ENCODE results near the gene CLMN.

The CLMN gene

DNA sequence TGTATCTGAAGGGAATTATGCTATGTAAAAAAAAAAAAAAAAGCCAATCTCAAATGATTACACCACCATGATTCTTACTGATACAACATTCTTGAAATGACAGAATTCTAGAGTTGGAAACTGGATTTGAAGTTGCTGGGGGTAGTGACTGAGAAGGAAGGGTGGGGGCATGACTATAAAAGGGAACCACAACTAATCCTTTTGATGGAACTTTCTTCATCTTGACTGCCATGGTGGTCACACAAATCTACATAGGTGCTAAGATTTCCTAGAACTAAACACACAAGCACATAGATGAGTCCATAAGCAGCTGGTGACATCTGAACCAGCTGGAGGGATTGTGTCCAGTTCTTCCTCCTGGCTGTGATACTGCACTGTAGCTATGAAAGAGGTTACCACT, 51.4 kb downstream of the CLMN start:
- no peak overlapping the region for H3K4me3 ChIP-seq (ENCODE audit: extremely low read depth, insufficient read depth, low read length, poor library complexity, severe bottlenecking)
- peaks cover 7% of the 10 kb centered on the region for H3K9me3 ChIP-seq (ENCODE audit: control insufficient read depth, low read length)
- peaks cover 11% of the 10 kb centered on the region for H3K4me1 ChIP-seq (ENCODE audit: control insufficient read depth, insufficient read depth, low read length, poor library complexity, severe bottlenecking)
- H3K27ac ChIP-seq (ENCODE audit: low read depth, low read length, severe bottlenecking) = no peak overlapping the region
- no peaks in the 10 kb centered on the region for H3K36me3 ChIP-seq (ENCODE audit: control insufficient read depth, insufficient read depth, low read length)

DNA sequence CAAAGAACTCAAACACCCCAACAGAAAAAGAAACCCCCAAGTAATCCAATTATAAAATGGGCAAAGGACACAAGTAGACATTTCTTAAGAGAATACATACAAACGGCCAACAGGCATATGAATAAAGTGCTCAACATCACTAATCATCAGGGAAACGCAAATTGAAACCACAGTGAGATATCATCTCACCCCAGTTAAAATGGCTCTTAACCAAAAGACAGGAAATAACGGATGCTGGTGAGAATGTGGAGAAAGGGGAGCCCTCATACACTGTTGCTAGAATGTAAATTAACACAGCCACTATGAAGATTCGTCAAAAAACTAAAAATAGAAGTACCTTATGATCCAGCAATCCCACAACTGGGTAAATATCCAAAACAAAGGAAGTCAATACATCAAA, 52.4 kb downstream of the CLMN start:
- Histone ChIP-seq H3K9me3 (ENCODE audit: control insufficient read depth, low read length) (peaks cover 7% of the 10 kb centered on the region), H3K27ac (ENCODE audit: low read depth, low read length, severe bottlenecking) (no peak overlapping the region)
- 60% methylated on average over 1 of the region's 4 CpGs; no CpG with 5 or more reads in 1 of the 2 experiments for WGBS, 2 experiments (ENCODE audit: insufficient coverage in 2 of 2)

DNA sequence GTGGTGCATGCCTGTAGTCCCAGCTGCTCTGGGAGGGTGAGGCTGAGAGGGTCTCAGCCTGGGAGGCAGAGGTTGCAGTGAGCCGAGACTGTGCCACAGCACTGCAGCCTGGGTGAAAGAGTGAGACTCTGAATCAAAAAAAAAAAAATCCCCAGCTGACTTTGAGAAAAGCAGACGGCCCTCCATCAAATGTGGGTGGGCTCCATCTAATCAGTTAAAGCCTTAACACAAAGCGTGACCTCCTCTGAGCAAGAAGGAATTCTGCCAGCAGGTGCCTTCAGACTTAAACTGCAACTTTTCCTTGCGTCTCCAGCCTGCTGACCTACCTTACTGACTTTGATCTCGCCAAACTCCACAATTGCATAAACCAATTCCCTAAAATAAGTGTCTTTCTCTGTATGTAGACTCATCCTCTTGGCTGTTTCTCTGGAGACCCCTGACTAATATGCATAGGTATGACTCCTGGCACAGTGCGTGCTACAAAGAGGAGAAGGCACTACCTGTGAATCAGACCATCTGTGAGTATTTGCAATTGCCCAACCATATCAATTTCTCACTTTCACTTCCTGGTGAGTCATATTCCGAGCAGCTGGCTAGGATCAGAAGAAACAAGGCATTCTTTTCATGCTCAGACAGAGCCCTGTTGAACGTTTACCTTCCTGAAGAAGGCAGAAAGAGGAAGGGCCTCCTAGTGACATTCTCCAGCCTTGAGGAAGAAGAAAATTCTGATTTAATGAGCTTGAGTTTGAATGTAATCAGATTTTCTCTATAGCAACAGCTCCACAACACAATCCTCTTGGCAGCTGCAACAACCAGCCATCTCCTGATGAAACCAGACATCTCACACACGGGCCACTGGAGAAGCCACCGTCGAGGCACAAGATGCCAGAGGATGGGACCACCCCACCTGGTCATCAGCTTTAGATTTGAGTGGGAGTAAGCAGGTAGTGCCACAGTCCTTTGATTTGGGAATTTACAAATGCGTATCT, 54.3 kb downstream of the CLMN start:
- Histone ChIP-seq H3K27ac (ENCODE audit: low read depth, low read length, severe bottlenecking) (peak overlapping the region; percentile 89), H3K4me3 (ENCODE audit: extremely low read depth, insufficient read depth, low read length, poor library complexity, severe bottlenecking) (no peak overlapping the region), H3K9me3 (ENCODE audit: control insufficient read depth, low read length) (peaks cover 7% of the 10 kb centered on the region), H3K4me1 (ENCODE audit: control insufficient read depth, insufficient read depth, low read length, poor library complexity, severe bottlenecking) (peaks cover 21% of the 10 kb centered on the region), H3K36me3 (ENCODE audit: control insufficient read depth, insufficient read depth, low read length) (no peaks in the 10 kb centered on the region)
- 75 to 76% methylated on average over 10 of the region's 12 CpGs for WGBS, 2 experiments (ENCODE audit: insufficient coverage in 2 of 2)

More for the DNA sequence above, 52.4 kb downstream of the CLMN start:
- no peaks in the 10 kb centered on the region for H3K36me3 ChIP-seq (ENCODE audit: control insufficient read depth, insufficient read depth, low read length)
- peaks cover 11% of the 10 kb centered on the region for H3K4me1 ChIP-seq (ENCODE audit: control insufficient read depth, insufficient read depth, low read length, poor library complexity, severe bottlenecking)
- no peak overlapping the region for H3K4me3 ChIP-seq (ENCODE audit: extremely low read depth, insufficient read depth, low read length, poor library complexity, severe bottlenecking)

DNA sequence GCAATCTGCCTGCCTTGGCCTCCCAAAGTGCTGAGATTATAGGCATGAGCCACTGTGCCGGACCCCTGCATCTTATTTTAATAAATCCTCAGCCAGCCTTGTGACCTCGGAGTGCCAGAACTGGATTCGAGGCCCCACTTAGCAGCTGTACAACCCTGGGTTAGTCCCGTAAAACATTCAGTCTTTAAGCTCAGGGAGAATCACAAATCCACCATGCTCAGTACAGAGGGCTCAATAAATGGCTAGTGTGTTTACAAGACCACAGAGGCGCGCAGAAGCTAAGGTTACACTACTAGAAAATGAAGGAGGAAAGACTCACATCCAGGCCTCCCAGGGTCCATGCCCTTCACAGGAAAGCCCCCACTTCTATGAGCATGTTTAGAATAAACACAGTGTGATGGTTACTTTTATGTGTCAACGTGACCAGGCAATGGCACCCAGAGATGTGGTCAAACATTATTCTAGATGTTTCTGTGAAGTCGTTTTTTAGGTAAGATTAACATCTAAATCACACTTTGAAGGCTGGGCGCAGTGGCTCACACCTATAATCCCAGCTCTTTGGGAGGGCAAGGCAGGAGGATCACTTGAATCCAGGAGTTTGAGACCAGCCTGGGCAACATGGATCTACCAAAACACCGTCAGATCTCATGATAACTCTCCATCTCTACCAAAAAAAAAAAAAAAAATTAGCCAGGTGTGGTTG, 55.3 kb downstream of the CLMN start:
- peaks cover 7% of the 10 kb centered on the region for H3K9me3 ChIP-seq (ENCODE audit: control insufficient read depth, low read length)
- no peaks in the 10 kb centered on the region for H3K36me3 ChIP-seq (ENCODE audit: control insufficient read depth, insufficient read depth, low read length)
- WGBS, 2 experiments (ENCODE audit: insufficient coverage in 2 of 2) = 94 to 100% methylated on average over 4 to 7 of the region's 10 CpGs
- no peak overlapping the region for H3K4me3 ChIP-seq (ENCODE audit: extremely low read depth, insufficient read depth, low read length, poor library complexity, severe bottlenecking)
- H3K4me1 ChIP-seq (ENCODE audit: control insufficient read depth, insufficient read depth, low read length, poor library complexity, severe bottlenecking) = peaks cover 21% of the 10 kb centered on the region
- H3K27ac ChIP-seq (ENCODE audit: low read depth, low read length, severe bottlenecking) = no peak overlapping the region

DNA sequence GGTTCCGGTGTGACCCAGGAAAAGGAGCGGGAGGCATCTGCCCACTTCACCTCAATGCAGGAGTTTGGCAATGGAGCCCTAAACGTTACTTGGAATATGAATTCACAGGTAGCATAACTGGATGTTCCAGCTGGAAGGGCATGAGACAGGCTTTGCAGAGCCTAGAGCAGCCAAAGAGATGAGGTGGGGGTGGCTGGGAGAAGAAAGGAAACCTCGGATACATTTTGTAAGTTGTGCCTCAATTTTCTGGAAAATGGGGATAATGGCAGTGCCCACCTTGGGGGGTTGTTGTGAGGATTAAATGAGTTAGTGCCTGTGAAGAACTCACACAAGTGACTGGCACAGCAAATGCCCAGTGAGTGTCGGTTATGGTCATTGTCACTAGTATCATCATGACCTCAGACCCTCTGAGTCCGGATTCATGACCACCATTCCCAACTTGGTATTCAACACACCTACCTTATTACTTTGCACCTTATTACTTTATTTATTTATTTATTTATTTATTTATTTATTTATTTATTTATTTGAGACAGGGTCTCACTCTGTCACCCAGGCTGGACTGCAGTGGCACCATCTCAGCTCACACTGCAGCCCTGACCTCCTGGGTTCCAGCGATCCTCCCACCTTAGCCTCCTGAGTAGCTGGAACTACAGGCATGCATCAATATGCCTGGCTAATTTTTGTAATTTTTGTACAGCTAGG, 56.0 kb downstream of the CLMN start:
- 91 to 96% methylated on average over 5 to 6 of the region's 7 CpGs for WGBS, 2 experiments (ENCODE audit: insufficient coverage in 2 of 2)
- Histone ChIP-seq H3K4me1 (ENCODE audit: control insufficient read depth, insufficient read depth, low read length, poor library complexity, severe bottlenecking) (peaks cover 21% of the 10 kb centered on the region), H3K9me3 (ENCODE audit: control insufficient read depth, low read length) (peaks cover 7% of the 10 kb centered on the region), H3K36me3 (ENCODE audit: control insufficient read depth, insufficient read depth, low read length) (no peaks in the 10 kb centered on the region), H3K27ac (ENCODE audit: low read depth, low read length, severe bottlenecking) (no peak overlapping the region), H3K4me3 (ENCODE audit: extremely low read depth, insufficient read depth, low read length, poor library complexity, severe bottlenecking) (no peak overlapping the region)

DNA sequence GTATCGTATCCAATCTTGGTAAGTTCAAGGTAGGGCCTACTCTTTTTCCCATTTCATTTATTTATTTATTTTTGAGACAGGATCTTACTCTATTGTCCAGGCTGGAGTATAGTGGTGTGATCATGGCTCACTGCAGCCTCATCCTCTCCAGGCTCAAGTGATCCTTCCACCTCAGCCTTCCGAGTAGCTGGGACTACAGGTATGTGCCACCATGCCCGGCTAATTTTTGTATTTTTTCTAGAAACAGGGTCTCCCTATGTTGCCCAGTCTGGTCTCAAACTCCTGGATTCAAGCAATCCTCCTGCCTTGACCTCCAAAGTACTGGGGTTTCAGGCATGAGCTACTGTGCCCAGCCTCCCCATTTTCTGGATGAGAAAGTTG, 57.2 kb downstream of the CLMN start:
- Histone ChIP-seq H3K4me1 (ENCODE audit: control insufficient read depth, insufficient read depth, low read length, poor library complexity, severe bottlenecking) (peaks cover 21% of the 10 kb centered on the region), H3K36me3 (ENCODE audit: control insufficient read depth, insufficient read depth, low read length) (no peaks in the 10 kb centered on the region), H3K9me3 (ENCODE audit: control insufficient read depth, low read length) (peaks cover 7% of the 10 kb centered on the region), H3K4me3 (ENCODE audit: extremely low read depth, insufficient read depth, low read length, poor library complexity, severe bottlenecking) (no peak overlapping the region), H3K27ac (ENCODE audit: low read depth, low read length, severe bottlenecking) (no peak overlapping the region)
- 100% methylated on average over 1 to 2 of the region's 3 CpGs for whole genome bisulfite sequencing, 2 experiments (ENCODE audit: insufficient coverage in 2 of 2)

DNA sequence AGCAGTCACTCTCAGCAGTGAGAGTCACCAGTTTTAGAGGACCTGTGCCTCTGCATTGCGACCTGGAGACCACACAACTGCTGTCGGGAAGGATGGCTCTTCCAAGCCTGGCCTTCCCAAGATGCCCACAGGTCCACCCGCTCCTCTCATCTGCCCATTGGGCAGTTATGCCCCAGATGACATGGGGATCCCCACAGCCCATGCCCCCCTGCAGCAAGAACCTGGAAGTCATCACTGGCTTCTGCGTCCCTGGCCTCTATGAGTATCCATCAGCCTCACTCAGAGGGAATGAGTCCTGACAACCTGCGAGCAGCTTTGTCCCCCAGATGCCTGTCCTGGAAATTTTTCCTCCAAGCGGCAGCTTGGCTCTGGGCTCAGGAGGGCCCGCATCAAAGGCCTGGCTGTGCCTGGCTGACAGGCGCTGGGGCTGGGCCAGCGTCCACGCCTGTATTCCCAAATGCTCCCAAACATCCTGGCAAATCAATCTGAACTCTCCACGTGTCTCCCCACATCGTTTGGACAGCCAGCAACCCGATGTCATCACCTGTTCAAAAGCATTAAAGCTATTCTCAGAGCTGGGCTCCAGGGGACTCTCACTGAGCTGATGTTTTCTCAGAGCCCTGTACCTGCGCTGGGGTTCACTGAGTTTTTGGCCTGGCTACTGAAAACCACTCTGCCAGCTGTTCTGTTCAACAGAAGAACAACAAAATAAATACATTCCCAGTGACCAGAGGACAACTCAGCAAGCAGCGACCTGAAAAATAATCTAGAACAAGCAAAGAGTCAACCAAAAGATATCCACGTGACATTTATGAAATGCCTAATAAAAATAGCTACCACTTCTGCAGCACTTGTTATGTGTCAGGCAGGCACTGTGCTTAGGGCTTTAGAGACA, 57.8 kb downstream of the CLMN start:
- 91 to 93% methylated on average over 16 of the region's 16 CpGs for WGBS, 2 experiments (ENCODE audit: insufficient coverage in 2 of 2)

DNA sequence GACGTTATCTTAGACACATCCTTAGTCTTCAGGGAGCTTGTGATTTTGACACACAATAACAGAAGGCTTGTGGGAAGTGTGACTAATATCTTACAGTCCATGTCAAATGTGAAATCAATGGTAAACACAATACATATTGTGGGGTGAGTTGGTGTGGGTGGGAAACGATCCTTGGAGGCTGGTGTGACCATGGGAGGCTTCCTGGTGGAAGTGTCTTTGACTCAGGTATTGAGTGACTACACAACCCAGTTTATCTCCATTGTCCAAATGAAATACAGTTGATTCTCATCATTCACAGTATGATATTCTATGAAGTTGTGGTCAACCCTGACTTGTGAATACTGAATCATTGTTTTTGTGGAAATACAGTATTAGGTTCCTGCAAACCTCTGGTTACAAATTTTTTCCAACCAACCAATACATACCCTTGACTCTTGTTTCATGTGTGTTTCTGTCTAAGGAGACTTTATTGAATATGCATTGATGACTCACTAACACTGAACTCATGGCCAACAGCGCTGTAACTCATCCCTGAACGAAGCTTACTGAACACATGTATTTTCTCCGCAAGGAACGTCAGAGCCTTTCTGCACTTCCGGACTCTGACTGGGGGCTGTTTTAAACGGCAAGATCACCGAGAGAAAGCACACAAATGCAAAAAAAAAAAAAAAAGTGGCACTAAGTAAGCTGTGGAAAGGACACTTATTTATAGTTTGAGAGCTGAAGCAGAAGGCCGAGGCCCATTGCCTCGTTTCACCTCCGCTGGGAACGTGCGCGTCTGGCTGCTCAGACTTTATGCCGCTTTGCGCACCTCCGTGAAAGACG, 59.0 kb downstream of the CLMN start:
- Histone ChIP-seq H3K9me3 (ENCODE audit: control insufficient read depth, low read length) (no peaks in the 10 kb centered on the region), H3K36me3 (ENCODE audit: control insufficient read depth, insufficient read depth, low read length) (no peaks in the 10 kb centered on the region), H3K27ac (ENCODE audit: low read depth, low read length, severe bottlenecking) (no peak overlapping the region), H3K4me3 (ENCODE audit: extremely low read depth, insufficient read depth, low read length, poor library complexity, severe bottlenecking) (no peak overlapping the region), H3K4me1 (ENCODE audit: control insufficient read depth, insufficient read depth, low read length, poor library complexity, severe bottlenecking) (peaks cover 20% of the 10 kb centered on the region)
- whole genome bisulfite sequencing, 2 experiments (ENCODE audit: insufficient coverage in 2 of 2) = 89 to 96% methylated on average over 15 to 18 of the region's 19 CpGs

More for the DNA sequence above, 57.8 kb downstream of the CLMN start:
- Histone ChIP-seq H3K9me3 (ENCODE audit: control insufficient read depth, low read length) (peaks cover 4% of the 10 kb centered on the region), H3K36me3 (ENCODE audit: control insufficient read depth, insufficient read depth, low read length) (no peaks in the 10 kb centered on the region), H3K4me3 (ENCODE audit: extremely low read depth, insufficient read depth, low read length, poor library complexity, severe bottlenecking) (no peak overlapping the region), H3K27ac (ENCODE audit: low read depth, low read length, severe bottlenecking) (no peak overlapping the region), H3K4me1 (ENCODE audit: control insufficient read depth, insufficient read depth, low read length, poor library complexity, severe bottlenecking) (peaks cover 21% of the 10 kb centered on the region)

DNA sequence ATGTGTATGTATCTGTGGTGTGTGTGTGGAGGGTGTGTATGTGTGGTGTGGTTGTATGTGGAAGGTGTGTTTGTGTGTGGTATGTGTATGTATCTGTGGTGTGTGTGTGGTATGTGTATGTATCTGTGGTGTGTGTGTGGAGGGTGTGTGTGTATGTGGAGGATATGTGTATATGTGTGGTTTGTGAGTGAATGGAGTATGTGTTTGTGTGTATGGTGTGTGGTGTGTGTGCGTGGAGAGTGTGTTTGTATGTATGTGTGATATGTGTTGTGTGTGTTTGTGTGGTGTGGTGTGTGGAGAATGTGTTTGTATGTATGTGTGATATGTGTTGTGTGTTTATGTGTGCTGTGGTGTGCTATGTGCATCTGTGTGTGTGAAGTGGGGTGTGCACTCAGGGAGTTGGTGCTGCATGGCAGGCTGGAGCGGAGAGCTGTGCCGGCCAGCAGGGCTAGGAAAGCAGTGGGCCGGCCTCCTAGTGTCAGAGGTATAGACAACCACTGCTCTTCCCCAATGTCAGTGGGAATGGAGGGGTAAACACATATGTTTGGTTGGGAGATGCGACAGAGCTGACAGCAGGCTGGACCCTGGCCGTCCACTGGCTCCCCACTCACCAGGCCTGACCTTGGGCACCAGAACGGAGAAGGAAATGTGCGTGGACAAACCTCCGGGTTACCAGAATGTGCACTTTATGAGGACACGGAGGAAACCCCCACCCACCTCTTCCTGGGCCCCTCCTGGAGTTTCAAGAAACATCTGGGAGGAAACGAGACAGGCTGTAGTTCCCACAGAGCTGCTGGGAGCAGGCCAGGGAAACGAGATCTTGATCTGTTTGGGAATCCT, 60.7 kb downstream of the CLMN start:
- WGBS, 2 experiments (ENCODE audit: insufficient coverage in 2 of 2) = 71 to 81% methylated on average over 6 to 9 of the region's 12 CpGs
- no peaks in the 10 kb centered on the region for H3K9me3 ChIP-seq (ENCODE audit: control insufficient read depth, low read length)
- no peak overlapping the region for H3K27ac ChIP-seq (ENCODE audit: low read depth, low read length, severe bottlenecking)
- no peak overlapping the region for H3K4me3 ChIP-seq (ENCODE audit: extremely low read depth, insufficient read depth, low read length, poor library complexity, severe bottlenecking)
- peaks cover 14% of the 10 kb centered on the region for H3K4me1 ChIP-seq (ENCODE audit: control insufficient read depth, insufficient read depth, low read length, poor library complexity, severe bottlenecking)
- no peaks in the 10 kb centered on the region for H3K36me3 ChIP-seq (ENCODE audit: control insufficient read depth, insufficient read depth, low read length)
